HepG2 (cell line): Measurements from ENCODE around the gene SNED1.

ENCODE experiments used
- FOXA1 ChIP-seq, 2 experiments: fragments of 450-650 bp in 1 of 2; sonication (generic) in 1 of 2; formaldehyde crosslinking in 1 of 2; IDR thresholded peaks; 2 replicates each; pipeline versions ENCODE4 v1.4.0 to v1.6.1; 2016 to 2020; ENCODE audit warnings: missing genetic modification reagents in 1 of 2
- SIN3A ChIP-seq: IDR thresholded peaks from 2 replicates; pipeline ENCODE4 v1.6.1; 2011; ENCODE audit warnings: low read depth, mild to moderate bottlenecking, control low read depth, low read length, borderline replicate concordance
- TF ChIP-seq, protein P1 (sequence below), 2 experiments: fragments of 450-650 bp in 1 of 2; sonication (generic) in 1 of 2; formaldehyde crosslinking in 1 of 2; IDR thresholded peaks; 2 replicates each; pipeline versions ENCODE4 v1.6.1 to v1.8.0; 2016 to 2022; ENCODE audit warnings: antibody characterized with exemption in 1 of 2, mild to moderate bottlenecking in 1 of 2, missing genetic modification reagents in 1 of 2

DNA sequence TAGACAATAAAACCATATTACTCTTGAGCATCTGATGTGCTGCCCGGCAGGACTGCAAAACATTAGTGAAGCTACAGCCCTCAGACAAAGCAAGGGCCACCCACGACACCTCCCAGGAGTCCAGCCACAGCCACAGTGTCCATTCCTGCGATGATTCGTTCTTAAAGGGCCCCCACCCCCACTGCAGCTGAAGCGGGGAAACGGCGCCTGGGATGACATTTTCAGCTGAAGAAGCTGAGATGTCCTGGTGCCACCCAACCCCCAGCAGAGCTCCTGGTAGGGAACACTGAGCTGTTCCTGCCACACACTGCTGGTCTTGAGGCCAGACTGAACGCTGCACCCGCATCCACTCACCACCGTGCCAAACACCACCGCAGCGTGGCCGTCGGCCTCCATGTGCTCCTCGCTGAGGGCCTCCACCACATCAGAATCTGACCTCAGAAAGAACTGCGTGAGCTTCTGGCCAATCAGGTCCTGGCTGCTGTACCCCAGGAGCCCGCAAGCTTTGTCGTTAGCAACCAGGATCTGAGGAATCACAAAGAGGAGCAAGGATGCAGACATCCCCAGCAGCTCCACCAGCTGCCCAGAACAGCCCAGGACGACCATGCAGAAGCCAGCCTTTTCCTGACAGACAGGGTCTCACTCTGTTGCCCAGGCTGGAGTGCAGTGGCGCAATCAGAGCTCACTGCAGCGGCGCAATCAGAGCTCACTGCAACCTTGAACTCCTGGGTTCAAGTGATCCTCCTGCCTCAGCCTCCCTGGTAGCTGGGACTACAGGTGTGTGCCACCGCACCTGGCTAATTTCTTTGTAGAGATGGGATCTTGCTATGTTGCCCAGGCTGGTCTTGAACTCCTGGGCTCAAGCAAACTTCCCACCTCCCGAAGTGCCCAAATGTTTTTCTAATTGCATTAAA, 141.4 kb downstream of the SNED1 start:
- TF ChIP-seq FOXA1 (IDR thresholded peaks at IDR 0.05) (no peak), FOXA1 (CRISPR knock-in tag; IDR thresholded peaks at IDR 0.05) (no peak), SIN3A (no peak)
- TF ChIP-seq, protein P1, sequence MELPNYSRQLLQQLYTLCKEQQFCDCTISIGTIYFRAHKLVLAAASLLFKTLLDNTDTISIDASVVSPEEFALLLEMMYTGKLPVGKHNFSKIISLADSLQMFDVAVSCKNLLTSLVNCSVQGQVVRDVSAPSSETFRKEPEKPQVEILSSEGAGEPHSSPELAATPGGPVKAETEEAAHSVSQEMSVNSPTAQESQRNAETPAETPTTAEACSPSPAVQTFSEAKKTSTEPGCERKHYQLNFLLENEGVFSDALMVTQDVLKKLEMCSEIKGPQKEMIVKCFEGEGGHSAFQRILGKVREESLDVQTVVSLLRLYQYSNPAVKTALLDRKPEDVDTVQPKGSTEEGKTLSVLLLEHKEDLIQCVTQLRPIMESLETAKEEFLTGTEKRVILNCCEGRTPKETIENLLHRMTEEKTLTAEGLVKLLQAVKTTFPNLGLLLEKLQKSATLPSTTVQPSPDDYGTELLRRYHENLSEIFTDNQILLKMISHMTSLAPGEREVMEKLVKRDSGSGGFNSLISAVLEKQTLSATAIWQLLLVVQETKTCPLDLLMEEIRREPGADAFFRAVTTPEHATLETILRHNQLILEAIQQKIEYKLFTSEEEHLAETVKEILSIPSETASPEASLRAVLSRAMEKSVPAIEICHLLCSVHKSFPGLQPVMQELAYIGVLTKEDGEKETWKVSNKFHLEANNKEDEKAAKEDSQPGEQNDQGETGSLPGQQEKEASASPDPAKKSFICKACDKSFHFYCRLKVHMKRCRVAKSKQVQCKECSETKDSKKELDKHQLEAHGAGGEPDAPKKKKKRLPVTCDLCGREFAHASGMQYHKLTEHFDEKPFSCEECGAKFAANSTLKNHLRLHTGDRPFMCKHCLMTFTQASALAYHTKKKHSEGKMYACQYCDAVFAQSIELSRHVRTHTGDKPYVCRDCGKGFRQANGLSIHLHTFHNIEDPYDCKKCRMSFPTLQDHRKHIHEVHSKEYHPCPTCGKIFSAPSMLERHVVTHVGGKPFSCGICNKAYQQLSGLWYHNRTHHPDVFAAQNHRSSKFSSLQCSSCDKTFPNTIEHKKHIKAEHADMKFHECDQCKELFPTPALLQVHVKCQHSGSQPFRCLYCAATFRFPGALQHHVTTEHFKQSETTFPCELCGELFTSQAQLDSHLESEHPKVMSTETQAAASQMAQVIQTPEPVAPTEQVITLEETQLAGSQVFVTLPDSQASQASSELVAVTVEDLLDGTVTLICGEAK (IDR thresholded peaks at IDR 0.05): no peak
- TF ChIP-seq, protein P1 (CRISPR knock-in tag; IDR thresholded peaks at IDR 0.05): no peak
